Right kidney (tissue), 1 donor: ENCODE measurements around the gene IL31RA.
"Not testable (repeated sequence)": the region's sequence is repeated elsewhere in the genome, so short reads cannot be mapped to it uniquely, and the experiment has no call there.

Experiments used
- DNase-seq: peaks from one replicate; pipeline ENCODE4 v3.0.0-alpha.2; 2016

The IL31RA gene

GRCh38 chr5:55926476-55926875 is 75.3 kb downstream of the IL31RA start:
- no peak for DNase-seq

- no peak for DNase-seq
Measured at GRCh38 chr5:55927861-55928655, 76.9 kb downstream of the IL31RA start.

- DNase-seq: no peak
Measured at GRCh38 chr5:55929020-55929799, 78.1 kb downstream of the IL31RA start.

- DNase-seq: no peak
Measured at GRCh38 chr5:55932700-55933099, 81.5 kb downstream of the IL31RA start.

- DNase-seq: no peak
Measured at GRCh38 chr5:55933377-55934114, 82.4 kb downstream of the IL31RA start.

GRCh38 chr5:55934115-55934613 is 83.0 kb downstream of the IL31RA start:
- no peak for DNase-seq

- no peak for DNase-seq
Measured at GRCh38 chr5:55934720-55935119, 83.6 kb downstream of the IL31RA start.

GRCh38 chr5:55935371-55935770 is 84.2 kb downstream of the IL31RA start:
- no peak for DNase-seq

GRCh38 chr5:55936100-55936693 is 85.0 kb downstream of the IL31RA start:
- peak; percentile 27 for DNase-seq

- not testable (repeated sequence) for DNase-seq
Measured at GRCh38 chr5:55937598-55937997, 86.4 kb downstream of the IL31RA start.

GRCh38 chr5:55941154-55941553 is 90.0 kb downstream of the IL31RA start:
- not testable (repeated sequence) for DNase-seq

- no peak for DNase-seq
Measured at GRCh38 chr5:55959208-55959607, 108.1 kb downstream of the IL31RA start.

GRCh38 chr5:55960779-55961178 is 109.6 kb downstream of the IL31RA start:
- no peak for DNase-seq

GRCh38 chr5:55965525-55965924 is 114.4 kb downstream of the IL31RA start:
- no peak for DNase-seq

- no peak for DNase-seq
Measured at GRCh38 chr5:55966284-55966683, 115.1 kb downstream of the IL31RA start.

GRCh38 chr5:55969956-55970355 is 118.8 kb downstream of the IL31RA start:
- DNase-seq: no peak
